Activated CD8-positive, alpha-beta memory T cell treated with anti-CD3 and anti-CD28 coated beads, Interleukin-2, amount 50 U/mL, for 4 hours (primary cell): ENCODE data around the gene RIMS1.

ENCODE experiments used
- DNase-seq: peaks from one replicate; pipeline ENCODE4 v3.0.0-alpha.2; 2020

RIMS1 gene

GRCh38 chr6:71886184-71887005 lies at the start of gene RIMS1:
TSS of gene RIMS1 (plus strand) at chr6:71886550. CDS start at chr6:71887024, 474 bp downstream.
- no peak for DNase-seq

- DNase-seq: no peak
These were observed 35.1 kb upstream of the RIMS1 start for GRCh38 chr6:71851214-71851613.

GRCh38 chr6:71852948-71853347 lies 33.4 kb upstream of the RIMS1 start:
- DNase-seq: no peak

- DNase-seq: no peak
These were observed 30.9 kb upstream of the RIMS1 start for GRCh38 chr6:71855406-71855805.

GRCh38 chr6:71879016-71879415 lies 7.3 kb upstream of the RIMS1 start:
- no peak for DNase-seq

GRCh38 chr6:71887006-71887743 lies 825 bp downstream of the RIMS1 start:
- no peak for DNase-seq

GRCh38 chr6:71887744-71888230 lies 1.4 kb downstream of the RIMS1 start:
- no peak for DNase-seq

GRCh38 chr6:71888756-71889340 lies 2.5 kb downstream of the RIMS1 start:
- DNase-seq: no peak

GRCh38 chr6:71889366-71889765 lies 3.0 kb downstream of the RIMS1 start:
- DNase-seq: no peak

GRCh38 chr6:71892641-71893040 lies 6.3 kb downstream of the RIMS1 start:
- no peak for DNase-seq

- DNase-seq: no peak
These were observed 14.3 kb downstream of the RIMS1 start for GRCh38 chr6:71900642-71901041.

GRCh38 chr6:71902261-71902660 lies 15.9 kb downstream of the RIMS1 start:
- no peak for DNase-seq

GRCh38 chr6:71906813-71907212 lies 20.5 kb downstream of the RIMS1 start:
- no peak for DNase-seq

- DNase-seq: no peak
These were observed 21.9 kb downstream of the RIMS1 start for GRCh38 chr6:71908162-71908765.

- DNase-seq: no peak
These were observed 27.3 kb downstream of the RIMS1 start for GRCh38 chr6:71913444-71914234.

- DNase-seq: no peak
These were observed 42.7 kb downstream of the RIMS1 start for GRCh38 chr6:71929047-71929446.

GRCh38 chr6:71933881-71934280 lies 47.5 kb downstream of the RIMS1 start:
- no peak for DNase-seq

- no peak for DNase-seq
These were observed 79.1 kb downstream of the RIMS1 start for GRCh38 chr6:71965404-71965803.

GRCh38 chr6:71967436-71967835 lies 81.1 kb downstream of the RIMS1 start:
- DNase-seq: no peak

GRCh38 chr6:71977884-71978283 lies 91.5 kb downstream of the RIMS1 start:
- DNase-seq: no peak

- no peak for DNase-seq
These were observed 93.6 kb downstream of the RIMS1 start for GRCh38 chr6:71979911-71980310.

- DNase-seq: no peak
These were observed 96.0 kb downstream of the RIMS1 start for GRCh38 chr6:71982389-71982788.
